Transverse colon (tissue), 4 donors: ENCODE measurements around the gene ZNF597.

Experiments
- POLR2A ChIP-seq: fragments of 450-650 bp; IDR thresholded peaks from one replicate; pipeline ENCODE4 v1.6.1; 2016; ENCODE audit warnings: antibody characterized with exemption, mild to moderate bottlenecking, moderate library complexity
- POLR2AphosphoS5 ChIP-seq, 3 donors: sonication (generic); formaldehyde crosslinking; IDR thresholded peaks; one replicate each; pipeline ENCODE4 v1.6.1; 2016; ENCODE audit warnings: antibody characterized with exemption in 3 of 3
- TF ChIP-seq, protein P1 (sequence below), 5 experiments: fragments of 200-600 bp in 3 of 5; fragments of 450-650 bp in 2 of 5; sonication (generic) in 3 of 5; IDR thresholded peaks; 1 replicate in 2 of 5; 2 replicates in 3 of 5; pipeline ENCODE4 v1.5.1; 2016 to 2017; ENCODE audit warnings: antibody characterized with exemption in 5 of 5, inconsistent platforms in 3 of 5, mild to moderate bottlenecking in 2 of 5, moderate library complexity in 1 of 5

DNA sequence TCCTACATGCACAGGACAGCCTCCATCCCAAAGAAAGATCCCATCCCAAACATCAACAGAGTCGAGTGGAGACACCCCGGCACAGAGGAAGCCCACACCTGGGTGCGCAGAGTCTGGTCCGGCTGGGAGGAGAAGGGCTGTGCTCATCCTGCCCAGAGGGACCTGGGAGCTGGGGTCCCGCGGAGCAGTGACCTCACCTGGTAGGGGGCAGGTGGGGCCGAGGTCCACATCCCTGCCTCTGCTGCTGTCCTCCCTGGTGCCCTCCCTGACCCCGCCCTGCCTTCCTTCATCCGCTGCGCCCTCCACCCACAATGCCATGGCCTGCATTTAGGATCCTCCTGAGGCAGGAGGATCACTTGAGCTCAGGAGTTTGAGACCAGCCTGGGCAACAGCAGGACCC lies 49.1 kb upstream of the ZNF597 start:
- TF ChIP-seq, protein P1, sequence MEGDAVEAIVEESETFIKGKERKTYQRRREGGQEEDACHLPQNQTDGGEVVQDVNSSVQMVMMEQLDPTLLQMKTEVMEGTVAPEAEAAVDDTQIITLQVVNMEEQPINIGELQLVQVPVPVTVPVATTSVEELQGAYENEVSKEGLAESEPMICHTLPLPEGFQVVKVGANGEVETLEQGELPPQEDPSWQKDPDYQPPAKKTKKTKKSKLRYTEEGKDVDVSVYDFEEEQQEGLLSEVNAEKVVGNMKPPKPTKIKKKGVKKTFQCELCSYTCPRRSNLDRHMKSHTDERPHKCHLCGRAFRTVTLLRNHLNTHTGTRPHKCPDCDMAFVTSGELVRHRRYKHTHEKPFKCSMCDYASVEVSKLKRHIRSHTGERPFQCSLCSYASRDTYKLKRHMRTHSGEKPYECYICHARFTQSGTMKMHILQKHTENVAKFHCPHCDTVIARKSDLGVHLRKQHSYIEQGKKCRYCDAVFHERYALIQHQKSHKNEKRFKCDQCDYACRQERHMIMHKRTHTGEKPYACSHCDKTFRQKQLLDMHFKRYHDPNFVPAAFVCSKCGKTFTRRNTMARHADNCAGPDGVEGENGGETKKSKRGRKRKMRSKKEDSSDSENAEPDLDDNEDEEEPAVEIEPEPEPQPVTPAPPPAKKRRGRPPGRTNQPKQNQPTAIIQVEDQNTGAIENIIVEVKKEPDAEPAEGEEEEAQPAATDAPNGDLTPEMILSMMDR (IDR thresholded peaks at IDR 0.05), result no peak
- TF ChIP-seq POLR2A (no peak), POLR2AphosphoS5 (IDR thresholded peaks at IDR 0.05) (no peak)
